K562 (cell line): ENCODE measurements around the gene COL1A1. TPM values are rescaled to one million over a fixed set of nuclear protein-coding genes. Genes with fewer than 3 reads are reported as not detected.

Experiments used
- BCL6 ChIP-seq: fragments of 250-450 bp; sonication (Bioruptor Pico); IDR thresholded peaks from 2 replicates; pipeline ENCODE4 v1.4.0; 2020
- BRD4 ChIP-seq: fragments of 200-600 bp; sonication (generic); IDR thresholded peaks from 2 replicates; pipeline ENCODE4 v1.6.1; 2017; ENCODE audit warnings: inconsistent platforms
- DACH1 ChIP-seq: fragments of 450-650 bp; IDR thresholded peaks from 2 replicates; pipeline ENCODE4 v1.6.1; 2018; ENCODE audit not compliant: partially characterized antibody
- ESRRB ChIP-seq: fragments of 250-450 bp; sonication (Bioruptor Pico); IDR thresholded peaks from 2 replicates; pipeline ENCODE4 v1.5.0; 2020; ENCODE audit warnings: mild to moderate bottlenecking, moderate library complexity, borderline replicate concordance
- FIP1L1 ChIP-seq: fragments of 200-400 bp; formaldehyde crosslinking; IDR thresholded peaks from 2 replicates; pipeline ENCODE4 v1.6.1; 2018; ENCODE audit warnings: mild to moderate bottlenecking, low read depth, low read length; ENCODE audit not compliant: poor library complexity, severe bottlenecking
- FOSL1 ChIP-seq: fragments of 200-800 bp; sonication (Bioruptor generic); conservative IDR thresholded peaks from 2 replicates; pipeline ENCODE4 v1.6.1; 2016; ENCODE audit warnings: missing genetic modification characterization, missing compliant biosample characterization
- HIVEP1 ChIP-seq: fragments of 250-450 bp; sonication (Bioruptor Pico); IDR thresholded peaks from 2 replicates; pipeline ENCODE4 v1.4.0; 2020; ENCODE audit warnings: mild to moderate bottlenecking
- MAFK ChIP-seq: IDR thresholded peaks from 2 replicates; pipeline ENCODE4 v1.6.1; 2011; ENCODE audit warnings: low read length, improper control_type of control experiment
- MCM5 ChIP-seq: fragments of 450-650 bp; IDR thresholded peaks from 2 replicates; pipeline ENCODE4 v1.6.1; 2016; ENCODE audit warnings: low read depth
- SAFB2 ChIP-seq: fragments of 200-400 bp; formaldehyde crosslinking; IDR thresholded peaks from 2 replicates; pipeline ENCODE4 v1.6.1; 2018; ENCODE audit warnings: borderline replicate concordance, low read length, low read depth, moderate library complexity; ENCODE audit not compliant: severe bottlenecking
- STAT5A ChIP-seq: IDR thresholded peaks from 2 replicates; pipeline ENCODE4 v1.6.1; 2012; ENCODE audit warnings: low read length, inconsistent platforms, borderline replicate concordance
- ZC3H4 ChIP-seq: sonication (generic); formaldehyde crosslinking; IDR thresholded peaks from 2 replicates; pipeline ENCODE4 v1.9.0; 2021; ENCODE audit warnings: missing genetic modification reagents, borderline replicate concordance
- ZNF644 ChIP-seq: fragments of 200-800 bp; sonication (Bioruptor generic); IDR thresholded peaks from 2 replicates; pipeline ENCODE4 v1.6.1; 2016; ENCODE audit warnings: low read depth, missing genetic modification characterization, missing compliant biosample characterization
- ZNF699 ChIP-seq: fragments of 250-450 bp; sonication (Bioruptor Pico); IDR thresholded peaks from 2 replicates; pipeline ENCODE4 v1.8.0; 2021; ENCODE audit warnings: mild to moderate bottlenecking, moderate library complexity; ENCODE audit not compliant: insufficient replicate concordance
- ZNF766 ChIP-seq: fragments of 200-800 bp; sonication (Bioruptor generic); conservative IDR thresholded peaks from 2 replicates; pipeline ENCODE4 v1.6.1; 2016; ENCODE audit warnings: missing genetic modification characterization, missing compliant biosample characterization
- polyA plus RNA-seq, 8 experiments: library from polyadenylated mRNA; depleted of rRNA in 4 of 8; stranded (reverse) in 5 of 8; unstranded in 3 of 8; fragments of >200 nt; fragmentation: Nextera tagmentation in 2 of 8; fragmentation: Illumina TruSeq in 1 of 8; extraction: Ambion mirVana in 2 of 8; extraction: Trizol in 1 of 8; gene quantifications; 2 replicates each; pipeline versions ENCODE4 v1.2.1 to v1.2.3, GENCODE V29; 2011 to 2014; ENCODE audit warnings: inconsistent platforms in 1 of 8, missing spikeins in 1 of 8
- total RNA-seq, 7 experiments: library from RNA; depleted of rRNA in 6 of 7; stranded (reverse); fragments of >200 nt in 6 of 7; fragmentation: Illumina TruSeq in 2 of 7; extraction: Trizol in 2 of 7; gene quantifications; 2 replicates each; pipeline versions ENCODE4 v1.2.1 to v1.2.3, GENCODE V29; 2011 to 2021; ENCODE audit warnings: low replicate concordance in 1 of 7
- TF ChIP-seq, protein P1 (sequence below): sonication (generic); formaldehyde crosslinking; IDR thresholded peaks from 2 replicates; pipeline ENCODE4 v1.8.1; 2023; ENCODE audit warnings: mild to moderate bottlenecking, missing genetic modification reagents
- TF ChIP-seq, protein P2 (sequence below), 2 experiments: fragments of 450-650 bp in 1 of 2; sonication (generic) in 1 of 2; formaldehyde crosslinking in 1 of 2; IDR thresholded peaks; 2 replicates each; pipeline versions ENCODE4 v1.7.1 to v1.9.0; 2016 to 2022; ENCODE audit warnings: inconsistent platforms in 1 of 2, mild to moderate bottlenecking in 1 of 2, missing genetic modification reagents in 1 of 2

Gene COL1A1
- total and polyA plus RNA-seq, 9 of the 15 experiments (the other 6 are each of a cell fraction or from before 2014, with no cell fraction given) = 0.04 to 3.4 (median 0.18) TPM

DNA sequence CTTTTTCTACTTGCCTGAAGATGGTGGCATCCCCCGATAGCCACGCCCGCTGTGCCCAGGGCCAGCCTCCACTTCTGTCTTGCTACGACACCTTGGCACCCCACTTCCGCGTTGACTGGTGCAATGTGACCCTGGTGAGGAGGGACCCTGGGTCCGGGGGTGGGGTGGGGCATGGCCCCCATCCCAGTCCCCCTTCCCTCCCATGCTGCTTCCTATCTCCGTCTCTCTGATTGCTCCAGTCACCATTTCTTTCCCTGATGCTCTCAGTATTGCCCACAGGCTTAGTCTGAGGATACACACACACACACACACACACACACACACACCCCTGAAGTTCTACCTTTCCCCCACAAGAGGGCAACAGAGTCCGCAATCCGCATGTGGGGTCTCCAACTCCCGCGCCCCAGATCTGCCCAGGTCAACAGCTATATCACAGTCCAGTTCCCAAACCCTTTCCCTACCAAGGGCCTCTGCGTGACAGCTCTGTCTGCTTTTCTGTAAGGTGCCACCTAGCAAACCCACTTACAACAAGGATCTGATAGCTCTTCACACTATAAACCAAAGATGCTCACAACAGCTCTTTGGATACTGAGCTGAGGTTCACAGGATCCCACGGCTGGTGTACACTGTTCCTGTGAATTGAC, 32.2 kb downstream of the COL1A1 start (continued):
- no peak for TF ChIP-seq DACH1
- TF ChIP-seq ZNF766 (CRISPR knock-in tag) = no peak
- TF ChIP-seq, protein P1, sequence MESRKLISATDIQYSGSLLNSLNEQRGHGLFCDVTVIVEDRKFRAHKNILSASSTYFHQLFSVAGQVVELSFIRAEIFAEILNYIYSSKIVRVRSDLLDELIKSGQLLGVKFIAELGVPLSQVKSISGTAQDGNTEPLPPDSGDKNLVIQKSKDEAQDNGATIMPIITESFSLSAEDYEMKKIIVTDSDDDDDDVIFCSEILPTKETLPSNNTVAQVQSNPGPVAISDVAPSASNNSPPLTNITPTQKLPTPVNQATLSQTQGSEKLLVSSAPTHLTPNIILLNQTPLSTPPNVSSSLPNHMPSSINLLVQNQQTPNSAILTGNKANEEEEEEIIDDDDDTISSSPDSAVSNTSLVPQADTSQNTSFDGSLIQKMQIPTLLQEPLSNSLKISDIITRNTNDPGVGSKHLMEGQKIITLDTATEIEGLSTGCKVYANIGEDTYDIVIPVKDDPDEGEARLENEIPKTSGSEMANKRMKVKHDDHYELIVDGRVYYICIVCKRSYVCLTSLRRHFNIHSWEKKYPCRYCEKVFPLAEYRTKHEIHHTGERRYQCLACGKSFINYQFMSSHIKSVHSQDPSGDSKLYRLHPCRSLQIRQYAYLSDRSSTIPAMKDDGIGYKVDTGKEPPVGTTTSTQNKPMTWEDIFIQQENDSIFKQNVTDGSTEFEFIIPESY (CRISPR knock-in tag) = no peak
- TF ChIP-seq BCL6 (CRISPR knock-in tag) = no peak
- TF ChIP-seq ZNF644 (tag) = no peak
- TF ChIP-seq SAFB2 = no peak
- no peak for TF ChIP-seq BRD4
- 0 out of 2 replicates have a peak, but pooled peaks have one; percentile 3 for TF ChIP-seq MAFK
- no peak for TF ChIP-seq ESRRB (CRISPR knock-in tag)
- no peak for TF ChIP-seq STAT5A
- TF ChIP-seq FOSL1 (tag) = no peak
- TF ChIP-seq, protein P2, sequence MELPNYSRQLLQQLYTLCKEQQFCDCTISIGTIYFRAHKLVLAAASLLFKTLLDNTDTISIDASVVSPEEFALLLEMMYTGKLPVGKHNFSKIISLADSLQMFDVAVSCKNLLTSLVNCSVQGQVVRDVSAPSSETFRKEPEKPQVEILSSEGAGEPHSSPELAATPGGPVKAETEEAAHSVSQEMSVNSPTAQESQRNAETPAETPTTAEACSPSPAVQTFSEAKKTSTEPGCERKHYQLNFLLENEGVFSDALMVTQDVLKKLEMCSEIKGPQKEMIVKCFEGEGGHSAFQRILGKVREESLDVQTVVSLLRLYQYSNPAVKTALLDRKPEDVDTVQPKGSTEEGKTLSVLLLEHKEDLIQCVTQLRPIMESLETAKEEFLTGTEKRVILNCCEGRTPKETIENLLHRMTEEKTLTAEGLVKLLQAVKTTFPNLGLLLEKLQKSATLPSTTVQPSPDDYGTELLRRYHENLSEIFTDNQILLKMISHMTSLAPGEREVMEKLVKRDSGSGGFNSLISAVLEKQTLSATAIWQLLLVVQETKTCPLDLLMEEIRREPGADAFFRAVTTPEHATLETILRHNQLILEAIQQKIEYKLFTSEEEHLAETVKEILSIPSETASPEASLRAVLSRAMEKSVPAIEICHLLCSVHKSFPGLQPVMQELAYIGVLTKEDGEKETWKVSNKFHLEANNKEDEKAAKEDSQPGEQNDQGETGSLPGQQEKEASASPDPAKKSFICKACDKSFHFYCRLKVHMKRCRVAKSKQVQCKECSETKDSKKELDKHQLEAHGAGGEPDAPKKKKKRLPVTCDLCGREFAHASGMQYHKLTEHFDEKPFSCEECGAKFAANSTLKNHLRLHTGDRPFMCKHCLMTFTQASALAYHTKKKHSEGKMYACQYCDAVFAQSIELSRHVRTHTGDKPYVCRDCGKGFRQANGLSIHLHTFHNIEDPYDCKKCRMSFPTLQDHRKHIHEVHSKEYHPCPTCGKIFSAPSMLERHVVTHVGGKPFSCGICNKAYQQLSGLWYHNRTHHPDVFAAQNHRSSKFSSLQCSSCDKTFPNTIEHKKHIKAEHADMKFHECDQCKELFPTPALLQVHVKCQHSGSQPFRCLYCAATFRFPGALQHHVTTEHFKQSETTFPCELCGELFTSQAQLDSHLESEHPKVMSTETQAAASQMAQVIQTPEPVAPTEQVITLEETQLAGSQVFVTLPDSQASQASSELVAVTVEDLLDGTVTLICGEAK (IDR thresholded peaks at IDR 0.05) = no peak
- TF ChIP-seq, protein P2 (CRISPR knock-in tag; IDR thresholded peaks at IDR 0.05) = no peak
- TF ChIP-seq ZNF699 = no peak
- no peak for TF ChIP-seq ZC3H4 (CRISPR knock-in tag)
- no peak for TF ChIP-seq MCM5
- TF ChIP-seq HIVEP1 (CRISPR knock-in tag) = no peak
- TF ChIP-seq FIP1L1 = no peak
